SU-DHL-6 (cell line): ENCODE measurements around the gene GRIN2A.

ENCODE experiments used
- CTCF ChIP-seq: fragments of 200-600 bp; sonication (generic); IDR thresholded peaks from one replicate; pipeline ENCODE4 v1.5.1; 2017; ENCODE audit warnings: antibody characterized with exemption, mild to moderate bottlenecking, low read length, moderate library complexity; ENCODE audit not compliant: insufficient read depth, poor library complexity, severe bottlenecking
- EZH2phosphoT487 ChIP-seq: fragments of 200-600 bp; sonication (generic), shearing (Covaris generic); conservative IDR thresholded peaks from 2 replicates; pipeline ENCODE4 v1.6.1; 2018; ENCODE audit warnings: mild to moderate bottlenecking, antibody characterized with exemption, low read length, moderate library complexity, mixed read lengths

DNA sequence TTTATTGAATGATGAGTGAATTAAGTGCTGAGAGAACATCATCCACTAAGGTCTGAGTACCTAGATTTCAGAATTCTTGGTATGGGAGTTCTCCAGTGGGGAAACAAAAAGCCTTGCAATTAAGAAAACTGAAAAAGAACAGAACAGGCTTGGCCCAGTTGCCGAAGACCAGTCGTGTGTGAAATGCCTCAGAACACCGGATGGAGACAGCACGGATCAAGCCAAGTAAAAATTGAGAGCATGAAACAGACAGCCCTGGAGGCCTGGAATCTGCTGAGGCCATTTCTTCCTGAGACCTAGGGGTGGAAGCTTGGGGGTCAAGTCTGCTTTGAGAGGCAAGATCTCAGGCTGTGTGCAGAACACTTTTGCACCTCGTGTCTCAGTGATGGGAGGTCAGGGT is 43.3 kb downstream of the GRIN2A start:
- TF ChIP-seq CTCF (no peak), EZH2phosphoT487 (no peak)
